GM23338 (cell line): ENCODE measurements around the gene TIMM10B. TPM values are rescaled to one million over a fixed set of nuclear protein-coding genes. Genes with fewer than 3 reads are reported as not detected.

ENCODE experiments used
- ATAC-seq: fragments of 200-7000 bp; cut with Tn5 transposase; 3 replicates; pipeline ENCODE4 v1.9.1; 2020
- DNase-seq: peaks from one replicate; pipeline ENCODE4 v3.0.0-alpha.2; 2015; ENCODE audit warnings: low spot score
- H2AFZ ChIP-seq: fragments of 200-600 bp; sonication (generic); 2 replicates; pipeline ENCODE4 v1.8.0; 2016; ENCODE audit warnings: antibody characterized with exemption, mild to moderate bottlenecking, moderate library complexity
- H3F3A ChIP-seq: fragments of 200-600 bp; sonication (generic); replicated peaks from 2 replicates; pipeline ENCODE4 v1.8.0; 2017; ENCODE audit warnings: antibody characterized with exemption, mixed run types, low read depth
- H3K27ac ChIP-seq: fragments of 200-600 bp; sonication (generic); 2 replicates; pipeline ENCODE4 v1.6.1; 2016; ENCODE audit warnings: low read depth
- H3K27me3 ChIP-seq: fragments of 200-600 bp; sonication (generic); 2 replicates; pipeline ENCODE4 v1.8.0; 2016; ENCODE audit warnings: mild to moderate bottlenecking, mixed run types, moderate library complexity; ENCODE audit not compliant: insufficient read depth
- H3K36me3 ChIP-seq: fragments of 200-600 bp; sonication (generic); 2 replicates; pipeline ENCODE4 v1.8.0; 2016; ENCODE audit warnings: mild to moderate bottlenecking; ENCODE audit not compliant: insufficient read depth
- H3K4me1 ChIP-seq: fragments of 200-600 bp; sonication (generic); 2 replicates; pipeline ENCODE4 v1.8.0; 2016; ENCODE audit warnings: mild to moderate bottlenecking, moderate library complexity; ENCODE audit not compliant: insufficient read depth
- H3K4me2 ChIP-seq: fragments of 200-600 bp; sonication (generic); 2 replicates; pipeline ENCODE4 v1.7.1; 2017; ENCODE audit warnings: mixed run types
- H3K4me3 ChIP-seq: fragments of 200-600 bp; sonication (generic); 2 replicates; pipeline ENCODE4 v1.6.1; 2016; ENCODE audit warnings: mixed run types
- H3K79me2 ChIP-seq: fragments of 200-600 bp; sonication (generic); replicated peaks from 2 replicates; pipeline ENCODE4 v1.8.0; 2017; ENCODE audit warnings: mild to moderate bottlenecking; ENCODE audit not compliant: insufficient read depth
- H3K9me2 ChIP-seq: fragments of 200-600 bp; sonication (generic); 2 replicates; pipeline ENCODE4 v1.8.0; 2017; ENCODE audit not compliant: insufficient read depth
- H4K20me1 ChIP-seq: fragments of 200-600 bp; sonication (generic); replicated peaks from 2 replicates; pipeline ENCODE4 v1.8.0; 2017; ENCODE audit warnings: mild to moderate bottlenecking; ENCODE audit not compliant: insufficient read depth
- H3K27ac Mint-ChIP-seq: 2 replicates; pipeline ENCODE4 v1.8.0; 2020; ENCODE audit warnings: inconsistent platforms, mild to moderate bottlenecking, moderate library complexity, mixed read lengths
- H3K27me3 Mint-ChIP-seq: 3 replicates; pipeline ENCODE4 v1.8.0; 2022; ENCODE audit warnings: low read depth, mild to moderate bottlenecking, moderate library complexity, mixed read lengths, inconsistent platforms; ENCODE audit not compliant: insufficient read depth, poor library complexity
- H3K36me3 Mint-ChIP-seq: 3 replicates; pipeline ENCODE4 v1.8.0; 2021; ENCODE audit warnings: low read depth, mild to moderate bottlenecking, inconsistent platforms, moderate library complexity, mixed read lengths
- H3K4me1 Mint-ChIP-seq: 3 replicates; pipeline ENCODE4 v1.8.0; 2020; ENCODE audit warnings: mild to moderate bottlenecking, inconsistent platforms, mixed read lengths
- H3K4me3 Mint-ChIP-seq: 3 replicates; pipeline ENCODE4 v1.8.0; 2021; ENCODE audit warnings: moderate library complexity, mild to moderate bottlenecking, inconsistent platforms, mixed read lengths
- H3K9me3 Mint-ChIP-seq: 3 replicates; pipeline ENCODE4 v1.8.0; 2020; ENCODE audit warnings: moderate library complexity, mild to moderate bottlenecking, inconsistent platforms, mixed read lengths
- CREB1 ChIP-seq: fragments of 250-450 bp; sonication (Bioruptor Pico); IDR thresholded peaks from 2 replicates; pipeline ENCODE4 v1.5.0; 2020; ENCODE audit warnings: low read depth, mild to moderate bottlenecking, moderate library complexity
- EZH2 ChIP-seq: fragments of 200-600 bp; sonication (generic); IDR thresholded peaks from one replicate; pipeline ENCODE4 v1.8.0; 2017; ENCODE audit warnings: antibody characterized with exemption, mild to moderate bottlenecking, low read depth; ENCODE audit not compliant: unreplicated experiment
- EZH2phosphoT487 ChIP-seq: fragments of 200-600 bp; sonication (generic); IDR thresholded peaks from one replicate; pipeline ENCODE4 v1.8.1; 2018; ENCODE audit warnings: antibody characterized with exemption; ENCODE audit not compliant: unreplicated experiment
- NANOG ChIP-seq: IDR thresholded peaks from 2 replicates; pipeline ENCODE4 v1.6.1; 2016; ENCODE audit warnings: antibody characterized with exemption, borderline replicate concordance
- STAT1 ChIP-seq: IDR thresholded peaks from one replicate; pipeline ENCODE4 v1.6.1; 2016; ENCODE audit warnings: antibody characterized with exemption; ENCODE audit not compliant: unreplicated experiment
- ZNF114 ChIP-seq: fragments of 250-450 bp; sonication (Bioruptor Pico); IDR thresholded peaks from 2 replicates; pipeline ENCODE4 v1.5.0; 2020; ENCODE audit warnings: mild to moderate bottlenecking, moderate library complexity
- polyA plus RNA-seq: library from polyadenylated mRNA; unstranded; fragments of >200 nt; fragmentation: Nextera tagmentation; extraction: Ambion mirVana; gene quantifications from 2 replicates; pipeline ENCODE4 v1.2.1, GENCODE V29; 2016
- total RNA-seq: library from RNA; depleted of rRNA; stranded (reverse); fragments of >200 nt; shearing (Covaris generic); gene quantifications from 2 replicates; pipeline ENCODE4 v1.2.3, GENCODE V29; 2014
- TF ChIP-seq, protein P1 (sequence below), 2 experiments: fragments of 200-600 bp in 1 of 2; sonication (generic) in 1 of 2; conservative IDR thresholded peaks; 2 replicates each; pipeline versions ENCODE4 v1.5.1 to v1.6.1; 2016 to 2017; ENCODE audit warnings: antibody characterized with exemption in 2 of 2, low read depth in 2 of 2, mild to moderate bottlenecking in 2 of 2, moderate library complexity in 1 of 2
- TF ChIP-seq, protein P2 (sequence below): IDR thresholded peaks from one replicate; pipeline ENCODE4 v1.6.1; 2018; ENCODE audit warnings: antibody characterized with exemption; ENCODE audit not compliant: unreplicated experiment

Gene TIMM10B
- total and polyA plus RNA-seq, 2 experiments from 2014 or later = 30.8 to 54.2 TPM

GRCh38 chr11:6505577-6506240 is 24.4 kb downstream of the TIMM10B start:
- no peak overlapping the region for H3K27ac ChIP-seq
- peaks cover 2% of the 10 kb centered on the region for H3K27me3 Mint-ChIP-seq
- no peaks in the 10 kb centered on the region for H4K20me1 ChIP-seq
- H3K4me3 Mint-ChIP-seq = no peak overlapping the region
- TF ChIP-seq CREB1 (CRISPR knock-in tag) (peak; percentile 44; the same call in 1 of the 2 replicates), NANOG (no peak), EZH2 (no peak)
- TF ChIP-seq, protein P1, sequence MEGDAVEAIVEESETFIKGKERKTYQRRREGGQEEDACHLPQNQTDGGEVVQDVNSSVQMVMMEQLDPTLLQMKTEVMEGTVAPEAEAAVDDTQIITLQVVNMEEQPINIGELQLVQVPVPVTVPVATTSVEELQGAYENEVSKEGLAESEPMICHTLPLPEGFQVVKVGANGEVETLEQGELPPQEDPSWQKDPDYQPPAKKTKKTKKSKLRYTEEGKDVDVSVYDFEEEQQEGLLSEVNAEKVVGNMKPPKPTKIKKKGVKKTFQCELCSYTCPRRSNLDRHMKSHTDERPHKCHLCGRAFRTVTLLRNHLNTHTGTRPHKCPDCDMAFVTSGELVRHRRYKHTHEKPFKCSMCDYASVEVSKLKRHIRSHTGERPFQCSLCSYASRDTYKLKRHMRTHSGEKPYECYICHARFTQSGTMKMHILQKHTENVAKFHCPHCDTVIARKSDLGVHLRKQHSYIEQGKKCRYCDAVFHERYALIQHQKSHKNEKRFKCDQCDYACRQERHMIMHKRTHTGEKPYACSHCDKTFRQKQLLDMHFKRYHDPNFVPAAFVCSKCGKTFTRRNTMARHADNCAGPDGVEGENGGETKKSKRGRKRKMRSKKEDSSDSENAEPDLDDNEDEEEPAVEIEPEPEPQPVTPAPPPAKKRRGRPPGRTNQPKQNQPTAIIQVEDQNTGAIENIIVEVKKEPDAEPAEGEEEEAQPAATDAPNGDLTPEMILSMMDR (conservative IDR thresholded peaks at IDR 0.05; ENCODE audit: low read depth in 2 of 2) = peak; percentile 78 to 85
- H3K79me2 ChIP-seq = no peaks in the 10 kb centered on the region
- H3K4me1 Mint-ChIP-seq = no peaks in the 10 kb centered on the region; the same call in 2 of the 3 replicates
- no peaks in the 10 kb centered on the region; the same call in 2 of the 3 replicates for H3K36me3 Mint-ChIP-seq
- H3K27me3 ChIP-seq = no peaks in the 10 kb centered on the region
- no peak overlapping the region for H3K4me3 ChIP-seq
- ATAC-seq (peak; percentile 87), DNase-seq (peak; percentile 76)
- no peaks in the 10 kb centered on the region for H3K4me1 ChIP-seq
- H3K9me3 Mint-ChIP-seq = no peaks in the 10 kb centered on the region
- H3F3A ChIP-seq = no peaks in the 10 kb centered on the region
- H3K9me2 ChIP-seq = no peaks in the 10 kb centered on the region
- no peak overlapping the region for H2AFZ ChIP-seq
- no peak overlapping the region for H3K4me2 ChIP-seq
- no peak overlapping the region for H3K27ac Mint-ChIP-seq
- H3K36me3 ChIP-seq = no peaks in the 10 kb centered on the region; the same call in 1 of the 2 replicates

DNA sequence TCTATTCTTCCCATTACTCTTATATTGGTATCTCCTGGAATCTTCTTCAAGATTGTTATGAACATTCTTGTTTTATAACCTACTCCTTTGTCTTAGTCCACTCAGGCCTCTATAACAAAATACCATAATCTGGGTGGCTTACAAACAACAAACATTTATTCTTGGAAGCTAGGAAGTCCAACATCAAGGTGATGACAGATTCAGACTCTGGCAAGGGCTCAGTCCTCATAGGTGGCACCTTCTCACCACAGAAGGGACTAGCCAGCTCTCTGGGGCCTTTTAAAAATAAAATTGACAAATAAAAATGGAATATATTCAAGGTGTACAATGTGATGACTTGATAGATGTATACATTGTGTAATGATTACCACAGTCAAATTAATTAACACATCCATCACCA is 35.6 kb downstream of the TIMM10B start:
- H3K27ac Mint-ChIP-seq = no peak overlapping the region
- H3K36me3 Mint-ChIP-seq = peaks cover 24% of the 10 kb centered on the region
- Histone ChIP-seq H3K27me3 (no peaks in the 10 kb centered on the region), H3K4me2 (no peak overlapping the region), H2AFZ (no peak overlapping the region), H3K27ac (no peak overlapping the region), H3K4me3 (no peak overlapping the region), H3K4me1 (no peaks in the 10 kb centered on the region), H3K9me2 (no peaks in the 10 kb centered on the region; the same call in 1 of the 2 replicates), H4K20me1 (no peaks in the 10 kb centered on the region), H3K36me3 (peaks cover 4% of the 10 kb centered on the region), H3F3A (no peaks in the 10 kb centered on the region), H3K79me2 (no peaks in the 10 kb centered on the region)
- ATAC-seq = no peak
- no peak for DNase-seq
- H3K9me3 Mint-ChIP-seq = peaks cover 5% of the 10 kb centered on the region; the same call in 1 of the 3 replicates
- H3K4me3 Mint-ChIP-seq = no peak overlapping the region
- no peaks in the 10 kb centered on the region for H3K4me1 Mint-ChIP-seq
- H3K27me3 Mint-ChIP-seq = no peaks in the 10 kb centered on the region
- TF ChIP-seq NANOG (no peak), ZNF114 (CRISPR knock-in tag) (no peak), STAT1 (no peak), EZH2phosphoT487 (no peak), EZH2 (no peak)
- TF ChIP-seq, protein P1 (conservative IDR thresholded peaks at IDR 0.05; ENCODE audit: low read depth in 2 of 2) = no peak
- TF ChIP-seq, protein P2, sequence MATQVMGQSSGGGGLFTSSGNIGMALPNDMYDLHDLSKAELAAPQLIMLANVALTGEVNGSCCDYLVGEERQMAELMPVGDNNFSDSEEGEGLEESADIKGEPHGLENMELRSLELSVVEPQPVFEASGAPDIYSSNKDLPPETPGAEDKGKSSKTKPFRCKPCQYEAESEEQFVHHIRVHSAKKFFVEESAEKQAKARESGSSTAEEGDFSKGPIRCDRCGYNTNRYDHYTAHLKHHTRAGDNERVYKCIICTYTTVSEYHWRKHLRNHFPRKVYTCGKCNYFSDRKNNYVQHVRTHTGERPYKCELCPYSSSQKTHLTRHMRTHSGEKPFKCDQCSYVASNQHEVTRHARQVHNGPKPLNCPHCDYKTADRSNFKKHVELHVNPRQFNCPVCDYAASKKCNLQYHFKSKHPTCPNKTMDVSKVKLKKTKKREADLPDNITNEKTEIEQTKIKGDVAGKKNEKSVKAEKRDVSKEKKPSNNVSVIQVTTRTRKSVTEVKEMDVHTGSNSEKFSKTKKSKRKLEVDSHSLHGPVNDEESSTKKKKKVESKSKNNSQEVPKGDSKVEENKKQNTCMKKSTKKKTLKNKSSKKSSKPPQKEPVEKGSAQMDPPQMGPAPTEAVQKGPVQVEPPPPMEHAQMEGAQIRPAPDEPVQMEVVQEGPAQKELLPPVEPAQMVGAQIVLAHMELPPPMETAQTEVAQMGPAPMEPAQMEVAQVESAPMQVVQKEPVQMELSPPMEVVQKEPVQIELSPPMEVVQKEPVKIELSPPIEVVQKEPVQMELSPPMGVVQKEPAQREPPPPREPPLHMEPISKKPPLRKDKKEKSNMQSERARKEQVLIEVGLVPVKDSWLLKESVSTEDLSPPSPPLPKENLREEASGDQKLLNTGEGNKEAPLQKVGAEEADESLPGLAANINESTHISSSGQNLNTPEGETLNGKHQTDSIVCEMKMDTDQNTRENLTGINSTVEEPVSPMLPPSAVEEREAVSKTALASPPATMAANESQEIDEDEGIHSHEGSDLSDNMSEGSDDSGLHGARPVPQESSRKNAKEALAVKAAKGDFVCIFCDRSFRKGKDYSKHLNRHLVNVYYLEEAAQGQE = no peak
